ENCODE results near the gene POMGNT2. TPM values are rescaled to one million over a fixed set of nuclear protein-coding genes. Genes with fewer than 3 reads are reported as not detected.

Gene POMGNT2
- total RNA-seq, 4 donors from 2014 or later, result 20.4 to 72.8 (median 52.4) TPM

DNA sequence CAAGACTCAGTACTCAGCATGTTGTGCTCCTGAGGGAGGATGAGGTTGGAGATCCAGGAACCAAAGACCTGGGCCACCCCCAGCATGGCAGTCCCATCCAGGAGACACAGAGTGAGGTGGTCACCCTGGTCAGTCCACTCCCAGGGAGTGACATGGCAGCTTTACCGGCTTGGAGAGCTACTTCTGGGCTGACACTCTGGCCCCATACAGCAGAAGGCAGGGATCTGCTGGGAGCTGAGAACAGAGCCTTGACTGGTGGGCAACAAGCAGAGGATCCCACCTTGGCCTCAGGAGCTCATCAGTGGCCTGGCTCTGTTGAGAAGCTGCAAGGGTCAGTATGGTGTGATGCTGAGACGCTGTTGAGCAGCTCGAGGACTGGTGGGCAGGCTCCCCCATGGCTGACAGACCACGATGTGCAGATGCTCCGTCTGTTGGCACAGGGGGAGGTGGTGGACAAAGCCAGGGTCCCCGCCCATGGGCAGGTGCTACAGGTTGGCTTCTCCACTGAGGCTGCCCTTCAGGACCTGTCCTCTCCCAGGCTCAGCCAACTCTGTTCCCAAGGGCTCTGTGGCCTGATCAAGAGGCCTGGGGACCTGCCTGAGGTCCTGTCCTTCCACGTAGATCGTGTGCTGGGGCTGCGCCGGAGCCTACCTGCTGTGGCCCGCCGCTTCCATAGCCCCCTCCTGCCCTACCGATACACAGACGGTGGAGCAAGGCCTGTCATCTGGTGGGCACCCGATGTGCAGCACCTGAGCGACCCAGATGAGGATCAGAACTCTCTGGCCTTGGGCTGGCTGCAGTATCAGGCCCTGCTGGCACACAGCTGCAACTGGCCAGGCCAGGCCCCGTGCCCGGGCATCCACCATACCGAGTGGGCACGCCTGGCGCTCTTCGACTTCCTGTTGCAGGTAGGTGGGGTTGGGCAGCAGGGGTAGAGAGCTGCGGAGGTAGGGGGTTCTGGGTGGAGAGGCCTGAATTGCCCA, 72.9 kb downstream of the POMGNT2 start:
- TF ChIP-seq POLR2A (IDR thresholded peaks at IDR 0.05), result no peak
- TF ChIP-seq, protein P1, sequence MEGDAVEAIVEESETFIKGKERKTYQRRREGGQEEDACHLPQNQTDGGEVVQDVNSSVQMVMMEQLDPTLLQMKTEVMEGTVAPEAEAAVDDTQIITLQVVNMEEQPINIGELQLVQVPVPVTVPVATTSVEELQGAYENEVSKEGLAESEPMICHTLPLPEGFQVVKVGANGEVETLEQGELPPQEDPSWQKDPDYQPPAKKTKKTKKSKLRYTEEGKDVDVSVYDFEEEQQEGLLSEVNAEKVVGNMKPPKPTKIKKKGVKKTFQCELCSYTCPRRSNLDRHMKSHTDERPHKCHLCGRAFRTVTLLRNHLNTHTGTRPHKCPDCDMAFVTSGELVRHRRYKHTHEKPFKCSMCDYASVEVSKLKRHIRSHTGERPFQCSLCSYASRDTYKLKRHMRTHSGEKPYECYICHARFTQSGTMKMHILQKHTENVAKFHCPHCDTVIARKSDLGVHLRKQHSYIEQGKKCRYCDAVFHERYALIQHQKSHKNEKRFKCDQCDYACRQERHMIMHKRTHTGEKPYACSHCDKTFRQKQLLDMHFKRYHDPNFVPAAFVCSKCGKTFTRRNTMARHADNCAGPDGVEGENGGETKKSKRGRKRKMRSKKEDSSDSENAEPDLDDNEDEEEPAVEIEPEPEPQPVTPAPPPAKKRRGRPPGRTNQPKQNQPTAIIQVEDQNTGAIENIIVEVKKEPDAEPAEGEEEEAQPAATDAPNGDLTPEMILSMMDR (IDR thresholded peaks at IDR 0.05 in 4 of 5, conservative IDR thresholded peaks at IDR 0.05 in 1 of 5), result no peak
- intact Hi-C loops (cut with DNase I; ENCODE audit: low total_unique reads) (no loop called here), in situ Hi-C loops (cut with MboI; ENCODE audit: low sequenced_read_pairs in 4 of 4) (no loop called here)
- Histone ChIP-seq H3K36me3 (no peaks in the 10 kb centered on the region), H3K27me3 (no peaks in the 10 kb centered on the region), H3K4me3 (no peak overlapping the region), H3K9me3 (no peaks in the 10 kb centered on the region), H3K27ac (no peak overlapping the region), H3K4me1 (peaks cover 0 to 13% of the 10 kb centered on the region in 2 donors)
- ATAC-seq (no peak), DNase-seq (no peak)

DNA sequence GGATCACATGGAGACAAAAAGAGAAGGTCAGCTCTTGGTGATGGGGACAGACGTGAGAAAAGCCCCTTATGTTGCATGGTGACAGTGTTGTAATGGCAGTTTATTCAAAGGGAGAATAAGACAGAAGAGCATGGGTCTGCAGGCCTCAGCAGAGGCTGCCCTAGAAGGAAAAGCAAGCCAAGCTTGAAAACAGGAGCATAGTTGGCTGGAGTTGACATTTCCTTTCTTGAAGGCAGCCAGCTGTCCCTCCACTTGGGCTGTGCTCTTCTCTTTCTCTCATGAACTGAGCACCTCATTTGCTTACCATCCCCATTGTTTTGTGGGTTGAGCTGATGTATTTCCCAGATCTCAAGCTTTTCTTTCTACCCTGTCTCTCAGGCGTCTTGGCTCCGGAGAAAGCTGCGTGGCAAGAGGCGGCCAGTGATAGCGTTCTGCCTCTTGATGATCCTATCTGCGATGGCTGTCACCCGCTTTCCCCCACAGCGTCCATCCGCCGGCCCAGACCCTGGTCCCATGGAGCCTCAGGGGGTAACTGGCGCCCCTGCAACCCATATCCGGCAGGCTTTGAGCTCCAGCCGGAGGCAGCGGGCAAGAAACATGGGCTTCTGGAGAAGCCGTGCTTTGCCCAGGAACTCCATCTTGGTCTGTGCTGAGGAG, 73.9 kb downstream of the POMGNT2 start:
- TF ChIP-seq, protein P1 (IDR thresholded peaks at IDR 0.05 in 4 of 5, conservative IDR thresholded peaks at IDR 0.05 in 1 of 5), result no peak
- no peak for TF ChIP-seq POLR2A (IDR thresholded peaks at IDR 0.05)
- H3K27me3 ChIP-seq, result no peaks in the 10 kb centered on the region
- H3K4me3 ChIP-seq, result no peak overlapping the region
- no peaks in the 10 kb centered on the region for H3K36me3 ChIP-seq
- peak overlapping the region in 2 of 4 donors; percentile 36 to 47 for H3K27ac ChIP-seq
- H3K4me1 ChIP-seq, result peaks cover 0 to 13% of the 10 kb centered on the region in 2 donors
- ATAC-seq (no peak), DNase-seq (no peak)
- in situ Hi-C loops (cut with MboI; ENCODE audit: low sequenced_read_pairs in 4 of 4), result no loop called here
- H3K9me3 ChIP-seq, result no peaks in the 10 kb centered on the region
- intact Hi-C loops (cut with DNase I; ENCODE audit: low total_unique reads), result no loop called here

DNA sequence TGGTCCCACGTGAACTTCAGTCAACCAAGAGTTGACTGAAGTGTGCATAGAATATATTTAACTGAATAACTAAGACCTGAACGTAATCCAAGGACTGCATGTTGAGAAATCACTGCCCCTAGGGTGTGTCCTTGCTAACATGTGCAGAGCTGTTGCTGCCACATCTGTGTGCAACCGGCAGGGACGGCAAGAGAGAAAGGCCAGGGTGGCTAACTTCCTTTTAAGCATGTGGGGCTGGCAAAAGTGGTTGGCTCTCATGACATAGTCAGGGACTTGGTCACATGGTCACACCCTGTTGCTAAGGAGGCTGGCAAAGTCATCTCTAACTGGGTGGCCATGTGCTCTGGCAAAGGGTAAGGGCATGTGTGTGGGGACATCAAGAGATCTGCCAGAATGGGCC, 74.4 kb downstream of the POMGNT2 start:
- intact Hi-C loops (cut with DNase I; ENCODE audit: low total_unique reads), result no loop called here
- DNase-seq (peak; percentile 27 to 82), ATAC-seq (peak; percentile 66 to 93)
- H3K27me3 ChIP-seq, result no peaks in the 10 kb centered on the region
- H3K27ac ChIP-seq, result peak overlapping the region in 2 of 4 donors; percentile 36 to 47
- in situ Hi-C loops (cut with MboI; ENCODE audit: low sequenced_read_pairs in 4 of 4), result no loop called here
- no peak overlapping the region for H3K4me3 ChIP-seq
- H3K9me3 ChIP-seq, result no peaks in the 10 kb centered on the region
- no peaks in the 10 kb centered on the region for H3K36me3 ChIP-seq
- H3K4me1 ChIP-seq, result peaks cover 0 to 13% of the 10 kb centered on the region in 2 donors
- TF ChIP-seq POLR2A (IDR thresholded peaks at IDR 0.05), result no peak
- TF ChIP-seq, protein P1 (IDR thresholded peaks at IDR 0.05 in 4 of 5, conservative IDR thresholded peaks at IDR 0.05 in 1 of 5), result no peak

DNA sequence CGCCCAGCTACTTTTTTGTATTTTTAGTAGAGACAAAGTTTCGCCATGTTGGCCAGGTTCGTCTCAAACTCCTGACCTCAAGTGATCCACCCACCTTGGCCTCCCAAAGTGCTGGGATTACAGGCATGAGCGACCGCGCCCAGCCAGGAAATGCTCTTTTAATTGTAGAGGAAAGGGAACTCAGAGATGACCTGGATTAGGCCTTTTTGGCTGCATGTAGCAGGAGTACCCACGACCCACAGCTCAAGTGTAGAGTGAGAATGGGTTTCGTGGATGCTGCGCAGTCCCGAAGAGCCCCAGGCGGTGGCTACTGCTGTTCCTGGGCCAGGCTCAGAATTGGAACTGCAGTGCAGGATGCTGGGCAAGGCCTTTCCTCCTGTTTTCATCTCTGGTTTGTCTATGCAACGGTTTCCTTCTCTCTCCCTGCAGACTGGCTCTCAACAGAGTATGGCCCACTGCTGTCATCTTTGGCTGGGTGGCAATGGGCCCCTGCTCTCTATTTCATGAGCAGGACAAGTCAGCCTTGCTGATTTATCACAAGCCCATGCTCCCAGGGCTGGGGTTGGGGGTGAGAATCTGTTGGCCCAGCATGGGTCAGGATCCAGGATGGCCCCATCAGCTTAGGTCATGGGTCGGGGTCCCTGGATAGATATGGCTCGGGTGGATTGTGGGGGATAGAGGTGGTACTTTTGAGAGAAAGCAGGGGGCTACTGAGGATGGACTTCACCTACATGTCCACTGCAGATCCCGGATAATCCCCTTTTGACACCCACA, 75.5 kb downstream of the POMGNT2 start:
- in situ Hi-C loops (cut with MboI; ENCODE audit: low sequenced_read_pairs in 4 of 4) (no loop called here), intact Hi-C loops (cut with DNase I; ENCODE audit: low total_unique reads) (no loop called here)
- peaks cover 0 to 13% of the 10 kb centered on the region in 2 donors for H3K4me1 ChIP-seq
- H3K27ac ChIP-seq, result no peak overlapping the region
- TF ChIP-seq, protein P1 (IDR thresholded peaks at IDR 0.05 in 4 of 5, conservative IDR thresholded peaks at IDR 0.05 in 1 of 5), result no peak
- no peak for TF ChIP-seq POLR2A (IDR thresholded peaks at IDR 0.05)
- DNase-seq, result no peak
- no peak for ATAC-seq
- H3K9me3 ChIP-seq, result no peaks in the 10 kb centered on the region
- H3K27me3 ChIP-seq, result no peaks in the 10 kb centered on the region
- no peaks in the 10 kb centered on the region for H3K36me3 ChIP-seq
- H3K4me3 ChIP-seq, result no peak overlapping the region

Other genes with a start within 250 kb of the POMGNT2 start
- under 1 TPM in 2 of 4 donors, not detected in 2; 0.62 to 0.93 TPM for gene CYP8B1, start 230.2 kb downstream of the POMGNT2 start, total RNA-seq
- 1 to 10 TPM in 1 of 4 donors, under 1 TPM in 3; 0.19 to 2.1 (median 0.55) TPM for gene ZNF662, start 199.9 kb downstream of the POMGNT2 start, total RNA-seq
- 1 to 10 TPM in 2 of 4 donors, under 1 TPM in 2; 0.52 to 6.8 (median 0.87) TPM for gene GASK1A, start 126.8 kb downstream of the POMGNT2 start, total RNA-seq
- gene SNRK, start 180.5 kb upstream of the POMGNT2 start, total RNA-seq, result 10 to 100 TPM; 18.4 to 29.0 (median 21.9) TPM

All from gastrocnemius medialis (tissue), 4 donors.